GM19438 (cell line): Measurements from ENCODE around the gene GAA.
"Not testable (repeated sequence)": the region's sequence is repeated elsewhere in the genome, so short reads cannot be mapped to it uniquely, and the experiment has no call there.

ENCODE experiments used
- ATAC-seq: cut with Tn5 transposase; IDR thresholded peaks from one replicate; pipeline ENCODE4 v1.9.1; 2021; ENCODE audit warnings: low read depth; ENCODE audit not compliant: unreplicated experiment

GAA gene

DNA sequence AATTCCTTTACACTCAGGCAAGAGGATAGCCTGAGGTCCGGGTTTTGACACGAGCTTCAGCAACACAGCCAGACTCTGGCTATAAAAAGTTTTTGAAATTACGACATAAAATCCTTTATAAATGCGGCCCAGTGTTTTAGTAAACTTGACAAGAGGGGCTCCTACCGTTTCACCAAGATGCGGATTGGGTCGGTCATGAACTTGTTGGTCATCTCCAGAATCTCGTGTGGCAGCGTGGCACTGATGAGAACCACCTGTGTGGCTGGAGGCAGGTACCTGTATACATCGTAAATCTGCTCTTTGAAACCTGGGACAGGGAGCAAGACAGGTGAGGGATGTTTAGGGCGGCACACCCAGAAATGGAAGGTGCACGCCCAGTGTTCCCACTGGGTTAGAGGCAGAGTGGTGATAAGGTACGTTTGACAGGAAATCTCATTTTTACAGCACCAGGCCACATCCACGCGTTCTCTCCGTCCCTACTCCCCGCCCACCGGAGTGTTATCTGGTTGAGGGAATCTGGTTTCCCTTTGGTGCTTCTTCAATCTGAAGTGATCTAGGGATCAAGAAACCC lies 37.6 kb downstream of the GAA start:
- ATAC-seq: no peak

DNA sequence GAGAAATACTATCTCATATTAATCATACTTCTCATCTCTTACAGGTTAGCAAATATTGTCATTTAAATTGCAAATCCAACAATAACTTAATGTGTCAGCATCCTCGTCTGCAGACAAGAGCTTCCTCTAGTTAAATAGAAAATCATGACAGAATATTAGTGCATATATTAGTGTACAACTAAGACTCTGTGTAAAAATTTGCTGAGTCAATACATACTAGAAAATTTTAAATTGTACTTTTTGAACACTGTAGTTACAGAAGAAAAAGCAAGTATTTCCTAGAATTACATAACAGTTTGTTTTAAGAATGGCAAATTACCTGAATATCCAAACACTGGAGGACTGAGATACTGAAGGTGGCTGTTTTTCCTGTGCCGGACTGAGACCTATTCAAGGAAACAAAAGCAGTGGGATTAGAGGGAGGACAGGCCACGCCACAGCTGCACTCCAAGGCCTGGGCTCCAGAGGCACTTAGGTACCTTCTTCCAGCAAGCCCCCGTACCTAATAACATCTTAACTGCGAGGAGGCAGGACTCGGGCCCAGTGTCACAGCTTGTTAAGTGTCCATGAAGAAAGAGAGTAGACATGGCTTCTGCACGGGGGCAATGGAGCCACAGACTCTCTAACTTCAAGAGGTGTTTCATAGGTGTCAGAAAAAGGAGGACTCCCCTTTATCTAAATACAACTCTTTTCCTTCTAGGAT lies 40.2 kb downstream of the GAA start:
- ATAC-seq: no peak

DNA sequence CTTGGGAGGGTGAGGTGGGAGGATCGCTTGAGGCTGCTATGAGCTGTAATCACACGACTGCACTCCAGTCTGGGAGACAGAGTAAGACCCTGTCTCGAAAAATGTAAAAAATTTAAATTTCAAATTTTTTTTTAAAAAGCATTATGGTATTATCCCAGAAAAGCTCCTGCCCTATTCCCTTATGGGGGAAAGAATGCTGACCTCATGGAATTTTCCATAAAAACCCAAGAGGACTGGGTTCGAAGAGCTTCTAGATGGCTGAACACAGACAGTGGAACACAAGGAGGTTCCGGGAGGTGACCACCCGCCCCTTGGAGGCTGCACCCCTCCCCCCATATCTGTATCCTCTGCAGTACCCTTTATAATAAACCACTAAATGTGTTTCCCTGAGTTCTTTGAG lies 41.5 kb downstream of the GAA start:
- ATAC-seq: no peak

DNA sequence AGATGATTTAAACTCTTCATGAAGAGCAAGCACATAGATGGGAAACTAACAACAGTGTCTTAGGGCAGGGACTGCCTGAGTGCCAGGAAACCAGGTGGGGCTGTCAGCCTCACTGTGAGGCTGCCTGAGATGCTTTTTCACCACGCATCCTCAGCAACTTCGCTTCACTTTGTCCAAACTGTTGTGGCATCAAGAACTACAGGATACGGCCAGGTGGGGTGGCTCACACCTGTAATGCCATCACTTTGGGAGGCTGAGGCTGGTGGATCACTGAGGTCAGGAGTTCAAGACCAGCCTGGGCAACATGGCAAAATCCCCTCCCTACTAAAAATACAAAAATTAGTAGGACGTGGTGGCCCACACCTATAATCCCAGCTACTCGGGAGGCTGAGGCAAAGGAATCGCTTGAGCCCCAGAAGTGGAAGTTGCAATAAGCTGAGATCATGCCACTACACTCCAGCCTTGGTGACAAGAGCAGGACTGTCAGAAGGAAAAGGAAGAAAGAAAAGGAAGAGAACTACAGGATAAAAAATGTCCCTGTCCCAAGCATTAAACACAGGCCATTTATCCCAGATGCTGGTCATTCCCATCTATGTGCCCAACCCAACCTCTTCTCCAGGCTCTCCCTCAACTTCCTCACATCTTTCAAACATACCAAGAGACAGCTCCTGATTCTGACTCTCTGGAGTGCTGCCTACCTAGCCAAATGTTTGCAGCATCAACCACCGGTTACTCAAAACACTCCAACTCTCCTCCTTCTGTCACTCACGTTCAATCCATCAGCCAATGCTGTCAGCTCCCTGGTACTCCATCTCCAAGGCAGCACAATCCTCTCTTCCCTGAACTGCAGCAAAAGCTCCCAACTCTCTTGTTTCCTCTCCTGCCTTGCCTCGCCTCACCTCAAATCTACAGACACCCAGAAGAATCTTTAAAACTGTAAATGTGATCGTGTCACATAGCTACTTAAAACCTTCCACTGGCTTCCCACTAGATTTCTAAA lies 44.0 kb downstream of the GAA start:
- ATAC-seq: no peak

DNA sequence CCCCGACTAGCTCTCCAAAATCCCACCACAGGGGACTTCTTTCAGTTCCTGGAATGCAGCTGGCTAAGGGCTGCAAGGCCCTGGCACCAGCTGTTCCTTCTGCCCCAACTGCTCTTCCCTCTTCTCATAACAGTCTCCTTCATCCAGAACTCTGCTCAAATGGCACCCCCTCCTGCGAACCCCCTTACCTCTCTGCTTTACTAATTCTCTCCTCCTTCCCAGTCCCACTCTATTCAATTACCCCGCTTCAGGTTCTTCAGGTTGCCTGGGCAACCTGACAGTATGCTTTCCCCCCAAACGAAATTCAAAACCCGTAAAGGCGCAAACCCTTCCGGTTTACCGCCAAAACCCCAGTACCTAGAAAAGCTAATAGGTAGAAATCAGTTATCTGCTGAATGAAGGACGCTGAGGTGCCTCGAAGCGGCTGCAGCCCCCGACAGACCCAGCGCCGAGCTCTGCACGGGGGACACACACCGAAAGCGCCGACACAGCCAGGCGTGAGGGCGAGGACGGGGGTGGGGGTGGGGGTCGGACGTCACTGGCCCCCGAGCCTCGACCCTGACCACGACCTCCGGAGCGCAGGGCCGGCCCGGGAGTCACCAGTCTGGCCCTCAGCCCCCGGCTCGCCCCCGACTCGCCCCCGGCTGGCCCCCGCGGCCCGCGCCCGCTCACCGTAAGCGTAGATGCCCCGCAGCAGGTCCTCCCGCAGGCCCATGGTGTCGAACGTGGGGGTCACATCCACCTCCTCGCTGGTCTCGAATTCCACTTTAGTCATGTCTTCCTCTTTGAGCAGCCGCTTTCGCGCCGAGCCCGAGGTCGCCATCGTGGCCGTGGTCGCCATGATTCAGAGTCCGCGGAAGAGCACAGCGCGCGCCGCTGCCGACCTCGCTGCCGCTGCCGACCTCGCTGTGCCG lies 45.0 kb downstream of the GAA start:
- peak; percentile 7 for ATAC-seq

DNA sequence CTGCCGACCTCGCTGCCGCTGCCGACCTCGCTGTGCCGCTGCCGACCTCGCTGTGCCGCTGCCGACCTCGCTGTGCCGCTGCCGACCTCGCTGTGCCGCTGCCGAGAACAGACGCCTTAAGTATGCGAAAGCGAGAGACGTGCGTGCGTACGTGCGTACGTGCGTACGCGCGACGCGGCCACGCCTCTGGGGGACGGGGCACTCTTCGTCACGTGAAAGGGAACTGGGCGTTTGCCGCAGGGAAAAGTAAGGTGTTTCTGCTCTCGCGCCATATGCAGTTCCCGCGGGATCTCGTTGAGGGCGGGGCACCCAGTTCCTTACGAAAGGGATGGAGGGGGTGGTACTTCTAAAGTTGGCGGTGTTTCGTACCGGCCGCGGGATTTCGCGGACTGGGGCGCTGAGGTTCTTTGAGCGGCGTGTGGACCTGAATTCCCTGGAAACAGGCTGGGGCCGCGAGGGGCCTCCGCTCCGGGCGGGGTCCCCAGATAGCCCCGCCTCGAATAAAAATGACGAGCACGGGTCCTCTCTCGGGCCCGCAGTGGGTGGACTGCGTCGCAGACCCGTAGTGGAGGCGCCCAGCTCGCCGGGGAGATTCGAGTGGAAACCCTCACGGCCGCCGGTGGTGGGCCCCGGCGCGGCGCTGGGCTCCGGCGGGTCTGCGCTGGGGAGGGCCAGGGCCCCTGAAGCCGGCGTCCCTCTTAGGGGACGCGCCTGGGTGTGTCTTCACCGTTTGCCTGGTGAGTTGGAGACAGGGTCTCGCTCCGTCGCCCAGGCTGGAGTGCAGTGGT lies 45.8 kb downstream of the GAA start, which contains the start of gene EIF4A3:
EIF4A3 (minus strand) TSS at position 94 of the 788 bp plus-strand sequence. CDS start 167 bp downstream, outside the sequence.
- ATAC-seq: peak; percentile 82

DNA sequence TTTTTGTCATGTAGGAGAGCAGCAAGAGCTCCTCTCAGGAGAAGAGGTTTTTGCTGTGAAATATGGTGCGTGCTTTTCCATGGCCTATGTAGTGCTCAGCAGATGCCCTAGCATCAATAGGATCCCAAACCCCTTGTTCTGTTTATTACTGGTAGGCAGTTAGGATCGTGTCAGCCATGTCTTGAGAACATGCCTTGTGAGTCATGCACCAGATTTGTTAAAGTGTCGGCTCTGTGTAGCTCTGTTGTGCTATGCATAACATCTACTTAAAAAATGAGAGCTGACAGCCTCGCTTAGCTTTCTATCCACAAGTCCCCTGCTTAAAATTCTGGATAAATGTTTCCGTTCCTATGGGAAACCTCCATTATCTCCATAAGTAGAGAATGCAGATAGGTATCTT lies 50.0 kb downstream of the GAA start:
- no peak for ATAC-seq

DNA sequence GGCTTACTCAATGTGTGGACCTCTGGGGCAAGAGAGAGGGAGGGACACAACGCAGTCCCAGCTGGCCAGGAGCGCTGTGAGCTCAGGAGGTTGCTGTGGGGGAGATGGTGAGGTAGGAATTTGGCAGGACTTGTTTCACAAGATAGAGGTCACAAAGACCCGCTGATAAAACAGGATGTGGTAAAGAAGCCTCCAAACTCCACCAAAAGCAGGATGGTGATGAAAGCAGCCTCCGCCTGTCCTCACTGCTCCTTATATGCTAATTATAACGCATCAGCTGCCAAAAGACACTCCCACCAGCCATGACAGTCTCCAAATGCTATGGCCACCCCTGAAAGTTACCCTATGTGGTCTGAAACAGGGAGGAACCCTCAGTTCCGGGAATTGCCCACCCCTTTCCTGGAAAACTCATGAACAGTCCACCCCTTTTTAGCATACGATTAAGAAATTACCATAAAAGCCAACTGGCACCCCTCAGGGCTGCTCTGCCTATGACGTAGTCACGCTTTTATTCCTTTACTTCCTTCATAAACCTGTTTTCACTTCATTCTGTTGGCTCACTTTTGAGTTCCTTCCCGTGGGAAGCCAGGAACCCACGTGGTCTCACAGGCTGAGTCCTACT lies 50.8 kb downstream of the GAA start:
- ATAC-seq: no peak

DNA sequence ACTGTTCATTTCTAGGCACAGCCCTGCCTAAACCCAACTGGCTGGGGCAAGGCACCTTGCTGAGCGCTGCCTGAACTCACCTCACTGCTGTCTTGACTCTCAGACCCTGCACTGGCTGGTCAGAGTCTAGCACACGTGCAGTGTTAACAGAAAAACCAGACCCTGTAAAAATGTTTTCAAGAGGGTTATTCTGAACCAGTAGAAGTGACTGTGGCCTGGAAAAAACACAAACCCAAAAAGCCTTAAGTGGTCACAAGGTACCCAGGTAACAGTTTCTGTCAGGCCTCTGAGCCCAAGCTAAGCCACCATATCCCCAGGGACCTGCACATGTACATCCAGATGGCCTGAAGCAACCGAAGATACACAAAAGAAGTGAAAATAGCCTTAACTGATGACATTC lies 51.6 kb downstream of the GAA start:
- ATAC-seq: no peak

DNA sequence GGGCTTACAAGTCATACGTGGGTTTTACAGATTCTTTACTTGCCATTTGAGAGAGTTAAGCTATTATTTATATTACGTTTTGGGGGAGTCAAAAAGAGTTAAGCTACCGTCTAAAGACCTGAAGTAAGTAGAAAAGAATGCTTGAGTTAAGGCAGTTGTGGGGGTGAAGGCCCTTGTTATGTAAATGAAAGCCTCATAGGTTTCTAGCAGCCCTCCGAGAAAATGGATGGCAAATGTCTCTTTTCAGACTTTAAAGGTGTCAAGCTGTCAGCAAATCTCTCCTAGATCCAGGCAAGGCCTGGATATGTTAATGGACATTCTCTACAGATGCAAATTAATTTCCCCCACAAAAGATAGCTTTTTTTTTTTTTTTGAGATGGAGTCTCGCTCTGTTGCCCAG lies 52.8 kb downstream of the GAA start:
- ATAC-seq: no peak

DNA sequence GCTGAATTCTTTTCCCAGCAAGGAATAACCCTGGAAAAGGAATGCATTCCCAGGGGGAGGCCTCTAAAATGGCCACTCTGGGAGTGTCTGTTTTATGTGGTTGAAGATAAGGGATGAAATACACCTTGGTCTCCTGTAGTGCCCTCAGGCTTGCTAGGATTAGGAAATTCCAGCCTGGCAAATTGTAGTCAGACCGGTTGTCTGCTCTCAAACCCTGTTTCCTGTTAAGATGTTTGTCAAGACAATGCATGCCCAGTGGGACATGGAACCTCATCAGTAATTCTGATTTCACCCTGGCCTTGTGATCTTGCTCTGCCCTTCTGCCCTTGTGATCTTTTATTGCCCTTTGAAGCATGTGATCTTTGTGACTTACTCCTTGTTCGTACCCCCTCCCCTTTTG lies 54.2 kb downstream of the GAA start:
- not testable (repeated sequence) for ATAC-seq

DNA sequence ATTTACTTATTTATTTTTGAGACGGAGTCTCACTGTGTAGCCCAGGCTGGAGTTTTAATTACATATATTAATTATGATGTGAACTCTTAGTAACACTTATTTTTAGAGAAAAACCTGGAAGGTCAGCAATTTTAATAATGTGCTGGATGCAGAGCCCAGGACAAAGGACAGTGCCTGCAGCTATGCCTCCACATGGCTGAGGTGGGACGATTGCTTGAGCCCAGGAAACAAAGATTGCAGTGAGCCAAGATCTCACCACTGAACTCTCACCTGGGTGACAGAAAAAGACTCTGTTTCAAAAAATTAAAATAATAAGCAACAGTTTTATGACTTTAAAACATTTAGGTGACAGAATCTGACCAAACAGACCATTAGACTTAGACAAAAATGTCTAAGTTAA lies 57.5 kb downstream of the GAA start:
- ATAC-seq: no peak

DNA sequence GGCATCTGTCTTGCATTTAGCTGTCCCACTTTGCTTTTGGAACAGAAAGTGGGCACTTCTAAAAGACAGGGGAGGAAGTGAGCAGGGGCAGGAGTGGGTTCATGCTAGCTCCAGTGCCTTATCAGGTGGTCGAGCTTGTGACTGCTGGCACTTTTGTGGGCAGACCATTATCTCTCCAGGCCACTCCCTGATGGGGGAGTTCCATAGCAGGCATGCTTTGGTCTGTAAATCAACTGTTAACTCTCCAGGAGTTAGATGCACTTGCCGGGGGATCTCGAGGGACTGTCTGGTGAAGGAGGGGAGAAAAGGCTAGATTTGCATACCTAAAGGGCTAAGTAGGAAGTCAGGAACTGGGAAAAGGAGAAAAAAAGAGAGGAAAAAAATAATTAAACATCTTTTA lies 59.2 kb downstream of the GAA start:
- no peak for ATAC-seq

DNA sequence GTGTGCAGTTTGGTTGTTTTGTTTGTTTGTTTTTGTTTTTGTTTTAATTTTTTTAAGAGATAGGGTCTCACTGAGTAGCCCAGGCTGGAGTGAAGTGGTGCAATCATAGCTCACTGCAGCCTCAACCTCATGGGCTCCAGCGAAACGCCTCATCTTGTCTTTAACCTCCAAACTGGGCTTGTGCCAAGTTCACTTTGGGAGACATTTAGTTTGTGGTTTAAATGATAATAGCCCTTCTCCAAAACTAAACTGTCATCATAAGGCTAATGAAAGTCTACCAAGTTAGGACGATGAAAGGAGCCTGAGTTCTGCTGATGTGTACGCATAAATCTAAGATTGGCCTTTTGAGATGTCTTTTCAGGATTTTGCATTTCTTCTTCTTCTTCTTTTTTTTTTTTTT lies 62.0 kb downstream of the GAA start:
- ATAC-seq: no peak

DNA sequence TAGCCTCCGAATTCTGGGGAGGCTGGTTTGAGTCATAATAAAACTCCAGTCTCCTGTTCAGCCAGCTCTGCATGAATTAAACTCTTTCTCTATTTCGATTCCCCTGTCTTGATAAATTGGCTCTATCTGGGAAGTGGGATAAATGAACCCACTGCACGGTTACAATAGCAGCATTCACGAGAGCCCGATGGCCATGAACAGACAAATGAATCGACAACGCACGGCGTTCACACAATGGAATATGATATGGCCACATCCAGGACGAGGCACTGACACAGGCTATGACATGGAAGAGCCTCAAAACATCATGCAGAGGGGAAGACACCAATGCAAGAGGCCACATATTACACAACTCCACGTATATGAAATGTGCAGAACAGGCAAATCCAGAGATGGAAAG lies 62.8 kb downstream of the GAA start:
- no peak for ATAC-seq

DNA sequence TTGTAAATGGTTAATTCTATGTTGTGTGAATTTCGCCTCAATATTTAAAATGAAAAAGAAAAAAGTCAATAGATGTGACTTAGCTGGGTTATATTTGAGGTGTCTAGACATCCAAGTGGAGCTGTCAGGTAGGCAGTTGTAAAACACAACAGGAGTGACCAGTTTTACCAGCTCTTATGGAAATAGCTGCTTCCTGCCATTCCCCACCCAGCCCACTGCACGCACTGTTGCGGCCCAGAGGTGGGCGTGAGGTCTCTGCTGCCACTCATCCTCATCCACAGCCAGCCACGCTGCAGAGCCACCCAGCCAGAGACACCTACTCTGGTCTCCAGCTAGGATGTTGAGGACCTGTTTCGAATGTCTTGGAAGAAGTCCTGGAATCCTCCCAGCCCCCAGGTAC lies 65.1 kb downstream of the GAA start:
- no peak for ATAC-seq

DNA sequence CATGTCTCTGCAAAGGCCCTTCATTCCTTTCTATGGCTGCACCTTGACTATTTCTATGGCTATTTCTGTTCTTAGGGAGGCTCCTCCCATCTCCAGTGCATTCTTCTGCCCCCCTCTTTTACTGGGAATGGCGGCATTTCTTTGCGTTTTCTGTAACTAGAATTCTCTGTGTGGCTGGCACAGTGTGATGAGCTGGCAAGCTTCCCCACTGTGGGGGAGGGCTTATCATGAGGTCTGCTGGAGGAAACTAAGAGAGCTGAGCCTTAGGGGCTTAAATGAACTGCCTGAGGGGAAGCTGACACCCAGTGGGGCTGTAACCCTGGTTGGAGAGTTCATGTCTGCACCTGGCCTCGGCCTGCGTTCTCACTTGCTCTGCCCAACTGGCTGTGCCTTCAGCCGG lies 67.0 kb downstream of the GAA start:
- no peak for ATAC-seq

DNA sequence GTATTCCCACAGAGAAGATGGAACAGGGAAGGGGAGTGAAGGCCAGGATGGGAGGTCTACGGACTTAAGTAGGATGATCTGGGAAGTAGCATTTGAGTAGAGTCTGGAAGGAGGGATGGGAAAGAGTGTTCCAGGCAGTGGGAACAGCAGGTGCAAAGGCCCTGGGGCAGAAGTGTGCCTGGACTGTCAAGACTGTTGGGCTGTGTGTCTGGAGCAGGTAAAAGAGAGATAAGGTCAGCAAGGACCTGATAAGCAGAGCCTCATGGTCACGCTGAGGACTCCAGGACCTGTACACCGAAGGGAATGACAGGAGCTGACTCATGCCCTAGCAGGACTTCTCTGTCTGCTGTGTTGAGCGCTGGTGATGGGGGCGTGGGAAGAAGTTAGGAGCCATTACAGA lies 67.7 kb downstream of the GAA start:
- ATAC-seq: no peak
